Activated CD8-positive, alpha-beta T cell treated with anti-CD3 and anti-CD28 coated beads for 36 hours (primary cell): Measurements from ENCODE around the gene NDOR1. TPM values are rescaled to one million over a fixed set of nuclear protein-coding genes. Genes with fewer than 3 reads are reported as not detected.

Source experiments
- ATAC-seq: fragments of 200-7000 bp; cut with Tn5 transposase; one replicate; pipeline ENCODE4 v1.10.0; 2021; ENCODE audit warnings: mild to moderate bottlenecking, moderate library complexity
- CTCF ChIA-PET: fragments of 350-600 bp; sonication (Branson Sonifier 250); formaldehyde crosslinking; loops from one replicate; lab custom pipeline; 2021; ENCODE audit warnings: antibody characterized with exemption; lab: Charles Lee
- POLR2A ChIA-PET: fragments of 350-600 bp; sonication (Branson Sonifier 250); formaldehyde crosslinking; loops from one replicate; lab custom pipeline; 2021; ENCODE audit warnings: antibody characterized with exemption; lab: Charles Lee
- DNase-seq: peaks from one replicate; pipeline ENCODE4 v3.0.0-alpha.2; 2020
- H3K27ac Mint-ChIP-seq: one replicate; pipeline ENCODE4 v1.8.0; 2021; ENCODE audit warnings: mild to moderate bottlenecking, mixed read lengths
- H3K27me3 Mint-ChIP-seq: one replicate; pipeline ENCODE4 v1.8.0; 2021; ENCODE audit warnings: mixed read lengths
- H3K36me3 Mint-ChIP-seq: one replicate; pipeline ENCODE4 v1.8.0; 2021; ENCODE audit warnings: low read depth, mixed read lengths
- H3K4me1 Mint-ChIP-seq: one replicate; pipeline ENCODE4 v1.8.0; 2021; ENCODE audit warnings: low read depth, mixed read lengths
- H3K4me3 Mint-ChIP-seq: one replicate; pipeline ENCODE4 v1.8.0; 2021; ENCODE audit warnings: mild to moderate bottlenecking, moderate library complexity, mixed read lengths
- H3K9me3 Mint-ChIP-seq: one replicate; pipeline ENCODE4 v1.8.0; 2021; ENCODE audit warnings: mixed read lengths
- CTCF ChIP-seq: fragments of 200-600 bp; IDR thresholded peaks from one replicate; pipeline ENCODE4 v1.8.0; 2022; ENCODE audit warnings: antibody characterized with exemption, mild to moderate bottlenecking
- intact Hi-C: fragments of 100-400 bp; cut with micrococcal nuclease; formaldehyde crosslinking; loops from one replicate; pipeline ENCODE4 v1.10.0; 2022
- total RNA-seq, 2 experiments: library from RNA; stranded (reverse); gene quantifications; one replicate each; pipeline ENCODE4 v1.2.3, GENCODE V29; 2021

NDOR1 gene
- total RNA-seq, 2 experiments from 2014 or later: 29.5 to 30.7 TPM

GRCh38 chr9:137183980-137184595 is 21.4 kb upstream of the NDOR1 start:
- no peak for ATAC-seq
- ChIA-PET POLR2A (no interaction called here), CTCF (no interaction called here)
- Mint-ChIP-seq H3K36me3 (peaks cover 6% of the 10 kb centered on the region), H3K27me3 (no peaks in the 10 kb centered on the region), H3K4me3 (no peak overlapping the region), H3K9me3 (no peaks in the 10 kb centered on the region), H3K4me1 (peaks cover 17% of the 10 kb centered on the region), H3K27ac (no peak overlapping the region)
- no peak for TF ChIP-seq CTCF
- DNase-seq: no peak
- intact Hi-C loops: no loop called here

- Mint-ChIP-seq H3K27ac (no peak overlapping the region), H3K36me3 (peaks cover 8% of the 10 kb centered on the region), H3K4me3 (no peak overlapping the region), H3K4me1 (peaks cover 26% of the 10 kb centered on the region), H3K9me3 (no peaks in the 10 kb centered on the region), H3K27me3 (no peaks in the 10 kb centered on the region)
- intact Hi-C loops: no loop called here
- TF ChIP-seq CTCF: no peak
- ATAC-seq: no peak
- ChIA-PET CTCF (no interaction called here), POLR2A (interaction anchor here (1.0 kb wide), 1 partner anchor 10 kb away, joined by 3 read pairs; no protein-coding TSS in a partner anchor)
- no peak for DNase-seq
These were observed 20.4 kb upstream of the NDOR1 start for GRCh38 chr9:137184881-137185660.

- Mint-ChIP-seq H3K36me3 (peaks cover 10% of the 10 kb centered on the region), H3K4me1 (peaks cover 32% of the 10 kb centered on the region), H3K27ac (no peak overlapping the region), H3K27me3 (no peaks in the 10 kb centered on the region), H3K9me3 (no peaks in the 10 kb centered on the region), H3K4me3 (no peak overlapping the region)
- intact Hi-C loops: no loop called here
- no peak for TF ChIP-seq CTCF
- ATAC-seq: no peak
- ChIA-PET POLR2A (interaction anchor here (1.6 kb wide), 1 partner anchor 8 kb away, joined by 3 read pairs; no protein-coding TSS in a partner anchor), CTCF (interaction anchor here (1.1 kb wide), 1 partner anchor 9 kb away, joined by 4 read pairs; no protein-coding TSS in a partner anchor)
- DNase-seq: no peak
These were observed 19.6 kb upstream of the NDOR1 start for GRCh38 chr9:137185921-137186320.

- peak overlapping the region; percentile 91 for H3K4me3 Mint-ChIP-seq
- intact Hi-C loops: no loop called here
- no peak for TF ChIP-seq CTCF
These were observed 19.1 kb upstream of the NDOR1 start for GRCh38 chr9:137186385-137186784.

More at GRCh38 chr9:137186385-137186784, 19.1 kb upstream of the NDOR1 start:
- ATAC-seq: no peak
- H3K9me3 Mint-ChIP-seq: no peaks in the 10 kb centered on the region
- no peak overlapping the region for H3K27ac Mint-ChIP-seq
- POLR2A ChIA-PET: interaction anchor here (1.6 to 4.0 kb wide), 3 partner anchors 8 to 57 kb away, joined by 3 to 28 read pairs (median 16); no protein-coding TSS in a partner anchor
- H3K4me1 Mint-ChIP-seq: peaks cover 32% of the 10 kb centered on the region
- peaks cover 10% of the 10 kb centered on the region for H3K36me3 Mint-ChIP-seq
- no peaks in the 10 kb centered on the region for H3K27me3 Mint-ChIP-seq
- CTCF ChIA-PET: interaction anchor here (1.1 to 1.6 kb wide), 2 partner anchors 10 to 50 kb away, joined by 4 to 6 read pairs; no protein-coding TSS in a partner anchor
- no peak for DNase-seq
